ENCODE measurements around the gene RBP3. TPM values are rescaled to one million over a fixed set of nuclear protein-coding genes. Genes with fewer than 3 reads are reported as not detected.

The RBP3 gene
- total RNA-seq, 2 experiments from 2014 or later = not detected

GRCh38 chr10:47318706-47319105 is 29.5 kb upstream of the RBP3 start:
- no peaks in the 10 kb centered on the region for H3K27me3 Mint-ChIP-seq
- no peaks in the 10 kb centered on the region for H3K36me3 Mint-ChIP-seq (ENCODE audit: low read depth)
- H3K27ac Mint-ChIP-seq = no peak overlapping the region
- H3K9me3 Mint-ChIP-seq (ENCODE audit: low read depth) = no peaks in the 10 kb centered on the region
- H3K4me3 Mint-ChIP-seq = no peak overlapping the region
- DNase-seq (no peak), ATAC-seq (no peak)
- CTCF ChIA-PET = interaction anchor here (0.8 to 1.2 kb wide), 2 partner anchors 292 to 294 kb away, joined by 3 to 4 read pairs; no protein-coding TSS in a partner anchor
- no peaks in the 10 kb centered on the region for H3K4me1 Mint-ChIP-seq
- intact Hi-C loops (cut with DNase I, micrococcal nuclease) = no loop called here
- POLR2A ChIA-PET = no interaction called here

- Mint-ChIP-seq H3K27me3 (no peaks in the 10 kb centered on the region), H3K4me3 (no peak overlapping the region), H3K27ac (no peak overlapping the region), H3K9me3 (ENCODE audit: low read depth) (no peaks in the 10 kb centered on the region), H3K4me1 (no peaks in the 10 kb centered on the region), H3K36me3 (ENCODE audit: low read depth) (no peaks in the 10 kb centered on the region)
- ChIA-PET CTCF (interaction anchor here (1.2 to 2.3 kb wide), 3 partner anchors 8 to 295 kb away, joined by 3 to 6 read pairs (median 3); partner anchors contain the start of gene RBP3), POLR2A (no interaction called here)
- intact Hi-C loops (cut with DNase I, micrococcal nuclease) = no loop called here
- ATAC-seq (no peak), DNase-seq (no peak)
Observed at GRCh38 chr10:47319784-47320183, 28.4 kb upstream of the RBP3 start.

- H3K4me3 Mint-ChIP-seq = no peak overlapping the region
Observed at GRCh38 chr10:47320812-47321211, 27.4 kb upstream of the RBP3 start.

GRCh38 chr10:47321521-47322195 is 26.5 kb upstream of the RBP3 start:
- Mint-ChIP-seq H3K27ac (no peak overlapping the region), H3K4me1 (no peaks in the 10 kb centered on the region), H3K27me3 (no peaks in the 10 kb centered on the region), H3K4me3 (no peak overlapping the region), H3K36me3 (ENCODE audit: low read depth) (no peaks in the 10 kb centered on the region), H3K9me3 (ENCODE audit: low read depth) (no peaks in the 10 kb centered on the region)
- CTCF ChIA-PET = interaction anchor here (0.7 to 2.3 kb wide), 3 partner anchors 10 to 22 kb away, joined by 3 to 6 read pairs (median 4); partner anchors contain the start of gene GDF10
- intact Hi-C loops (cut with DNase I, micrococcal nuclease) = no loop called here
- POLR2A ChIA-PET = no interaction called here
- DNase-seq (no peak), ATAC-seq (no peak)

More at GRCh38 chr10:47320812-47321211, 27.4 kb upstream of the RBP3 start:
- Mint-ChIP-seq H3K27me3 (no peaks in the 10 kb centered on the region), H3K36me3 (ENCODE audit: low read depth) (no peaks in the 10 kb centered on the region), H3K27ac (no peak overlapping the region), H3K9me3 (ENCODE audit: low read depth) (no peaks in the 10 kb centered on the region), H3K4me1 (no peaks in the 10 kb centered on the region)
- ATAC-seq (no peak), DNase-seq (no peak)
- POLR2A ChIA-PET = no interaction called here
- CTCF ChIA-PET = interaction anchor here (0.7 to 2.3 kb wide), 3 partner anchors 9 to 21 kb away, joined by 3 to 6 read pairs (median 4); partner anchors contain the start of gene GDF10
- intact Hi-C loops (cut with DNase I, micrococcal nuclease) = no loop called here

GRCh38 chr10:47322300-47323061 is 25.7 kb upstream of the RBP3 start, which contains the start of gene GDF2:
Gene GDF2 (plus strand): TSS chr10:47322454. CDS start chr10:47322669, 215 bp downstream.
- POLR2A ChIA-PET = no interaction called here
- Mint-ChIP-seq H3K9me3 (ENCODE audit: low read depth) (no peaks in the 10 kb centered on the region), H3K4me3 (no peak within 1 kb of the TSS), H3K4me1 (no peaks in the 10 kb centered on the region), H3K27me3 (no peaks in the 10 kb centered on the region), H3K27ac (no peak within 1 kb of the TSS), H3K36me3 (ENCODE audit: low read depth) (no peaks in the 10 kb centered on the region)
- intact Hi-C loops (cut with DNase I, micrococcal nuclease) = no loop called here
- CTCF ChIA-PET = interaction anchor here (0.8 to 1.4 kb wide), 2 partner anchors 10 to 15 kb away, joined by 4 to 6 read pairs; no protein-coding TSS in a partner anchor
- ATAC-seq (no peak), DNase-seq (no peak)

DNA sequence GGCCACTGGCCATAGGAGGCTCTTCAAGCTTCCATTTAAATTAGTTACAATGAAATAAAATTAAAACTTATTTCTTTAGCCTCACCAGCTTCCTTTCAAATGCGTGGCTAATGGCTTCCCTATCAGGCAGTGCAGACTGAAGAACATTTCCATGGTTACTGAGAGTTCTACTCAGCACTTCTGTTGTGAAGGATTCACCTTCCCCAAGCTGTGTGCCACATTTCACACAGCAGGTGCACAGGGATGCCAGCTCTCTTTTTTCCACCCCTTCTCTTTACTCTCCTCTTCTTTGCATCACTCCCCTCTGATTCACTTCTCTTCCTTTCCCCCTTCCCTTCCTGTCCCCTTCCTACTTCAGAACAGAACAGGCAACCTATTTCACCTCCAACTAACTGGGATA is 25.1 kb upstream of the RBP3 start:
- DNase-seq (no peak), ATAC-seq (no peak)
- Mint-ChIP-seq H3K4me1 (no peaks in the 10 kb centered on the region), H3K4me3 (no peak overlapping the region), H3K27me3 (no peaks in the 10 kb centered on the region), H3K9me3 (ENCODE audit: low read depth) (no peaks in the 10 kb centered on the region), H3K27ac (no peak overlapping the region), H3K36me3 (ENCODE audit: low read depth) (no peaks in the 10 kb centered on the region)
- intact Hi-C loops (cut with DNase I, micrococcal nuclease) = no loop called here
- ChIA-PET CTCF (interaction anchor here (0.8 to 1.4 kb wide), 2 partner anchors 11 to 15 kb away, joined by 4 to 6 read pairs; no protein-coding TSS in a partner anchor), POLR2A (no interaction called here)

DNA sequence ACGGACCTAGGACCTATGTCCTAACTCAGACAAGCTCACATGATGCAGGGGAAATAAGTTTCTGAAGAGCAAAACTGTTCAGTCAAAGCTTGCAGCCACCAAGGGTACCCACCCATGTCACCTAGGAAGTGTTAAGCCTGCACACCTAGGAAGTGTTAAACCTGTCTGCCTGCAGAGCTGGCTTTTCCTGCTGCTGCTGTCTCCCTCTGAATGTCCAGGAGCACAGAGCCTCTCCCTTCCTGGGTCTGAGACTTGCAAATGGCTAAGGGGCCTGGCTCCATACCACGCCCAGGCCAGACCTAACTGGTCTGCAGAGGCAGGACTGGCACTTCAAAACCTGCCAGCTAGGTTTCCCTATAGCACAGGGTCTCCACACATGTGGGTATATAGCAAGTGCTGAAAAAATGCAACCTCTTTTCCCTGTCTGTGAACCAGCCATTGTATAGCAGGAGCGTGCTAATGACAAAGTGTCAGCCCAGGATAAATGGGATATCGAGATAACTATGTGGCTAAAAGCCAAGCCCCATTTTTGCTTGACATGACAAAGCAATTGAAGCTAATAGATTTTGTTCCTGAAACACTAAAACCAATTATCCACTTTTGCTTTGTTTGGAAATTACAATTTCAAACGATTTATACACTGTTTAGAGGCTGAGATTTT is 24.4 kb upstream of the RBP3 start:
- Mint-ChIP-seq H3K27ac (no peak overlapping the region), H3K9me3 (ENCODE audit: low read depth) (no peaks in the 10 kb centered on the region), H3K4me3 (no peak overlapping the region), H3K4me1 (no peaks in the 10 kb centered on the region), H3K36me3 (ENCODE audit: low read depth) (no peaks in the 10 kb centered on the region), H3K27me3 (no peaks in the 10 kb centered on the region)
- intact Hi-C loops (cut with DNase I, micrococcal nuclease) = no loop called here
- POLR2A ChIA-PET = no interaction called here
- no peak for ATAC-seq
- DNase-seq = no peak
- CTCF ChIA-PET = interaction anchor here (0.6 to 1.4 kb wide), 5 partner anchors 10 to 331 kb away, joined by 3 to 4 read pairs (median 3); no protein-coding TSS in a partner anchor

DNA sequence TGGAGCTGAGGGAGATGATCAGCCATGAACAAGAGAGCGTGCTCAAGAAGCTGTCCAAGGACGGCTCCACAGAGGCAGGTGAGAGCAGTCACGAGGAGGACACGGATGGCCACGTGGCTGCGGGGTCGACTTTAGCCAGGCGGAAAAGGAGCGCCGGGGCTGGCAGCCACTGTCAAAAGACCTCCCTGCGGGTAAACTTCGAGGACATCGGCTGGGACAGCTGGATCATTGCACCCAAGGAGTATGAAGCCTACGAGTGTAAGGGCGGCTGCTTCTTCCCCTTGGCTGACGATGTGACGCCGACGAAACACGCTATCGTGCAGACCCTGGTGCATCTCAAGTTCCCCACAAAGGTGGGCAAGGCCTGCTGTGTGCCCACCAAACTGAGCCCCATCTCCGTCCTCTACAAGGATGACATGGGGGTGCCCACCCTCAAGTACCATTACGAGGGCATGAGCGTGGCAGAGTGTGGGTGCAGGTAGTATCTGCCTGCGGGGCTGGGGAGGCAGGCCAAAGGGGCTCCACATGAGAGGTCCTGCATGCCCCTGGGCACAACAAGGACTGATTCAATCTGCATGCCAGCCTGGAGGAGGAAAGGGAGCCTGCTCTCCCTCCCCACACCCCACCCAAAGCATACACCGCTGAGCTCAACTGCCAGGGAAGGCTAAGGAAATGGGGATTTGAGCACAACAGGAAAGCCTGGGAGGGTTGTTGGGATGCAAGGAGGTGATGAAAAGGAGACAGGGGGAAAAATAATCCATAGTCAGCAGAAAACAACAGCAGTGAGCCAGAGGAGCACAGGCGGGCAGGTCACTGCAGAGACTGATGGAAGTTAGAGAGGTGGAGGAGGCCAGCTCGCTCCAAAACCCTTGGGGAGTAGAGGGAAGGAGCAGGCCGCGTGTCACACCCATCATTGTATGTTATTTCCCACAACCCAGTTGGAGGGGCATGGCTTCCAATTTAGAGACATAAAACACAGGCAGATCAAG is 22.6 kb upstream of the RBP3 start:
- no peaks in the 10 kb centered on the region for H3K27me3 Mint-ChIP-seq
- CTCF ChIA-PET = no interaction called here
- H3K9me3 Mint-ChIP-seq (ENCODE audit: low read depth) = no peaks in the 10 kb centered on the region
- no peak for ATAC-seq
- no peak overlapping the region for H3K27ac Mint-ChIP-seq
- DNase-seq = no peak
- POLR2A ChIA-PET = no interaction called here
- no peaks in the 10 kb centered on the region for H3K36me3 Mint-ChIP-seq (ENCODE audit: low read depth)
- H3K4me3 Mint-ChIP-seq = no peak overlapping the region
- intact Hi-C loops (cut with DNase I, micrococcal nuclease) = no loop called here
- no peaks in the 10 kb centered on the region for H3K4me1 Mint-ChIP-seq

- no peaks in the 10 kb centered on the region for H3K9me3 Mint-ChIP-seq (ENCODE audit: low read depth)
- no peaks in the 10 kb centered on the region for H3K36me3 Mint-ChIP-seq (ENCODE audit: low read depth)
- ATAC-seq = no peak
- no peak overlapping the region for H3K4me3 Mint-ChIP-seq
- CTCF ChIA-PET = interaction anchor here (0.5 kb wide), 1 partner anchor 35 kb away, joined by 3 read pairs; no protein-coding TSS in a partner anchor
- no peak for DNase-seq
- no peak overlapping the region for H3K27ac Mint-ChIP-seq
- no peaks in the 10 kb centered on the region for H3K27me3 Mint-ChIP-seq
- POLR2A ChIA-PET = no interaction called here
- no peaks in the 10 kb centered on the region for H3K4me1 Mint-ChIP-seq
- intact Hi-C loops (cut with DNase I, micrococcal nuclease) = no loop called here
Observed at GRCh38 chr10:47326306-47326926, 21.7 kb upstream of the RBP3 start.

DNA sequence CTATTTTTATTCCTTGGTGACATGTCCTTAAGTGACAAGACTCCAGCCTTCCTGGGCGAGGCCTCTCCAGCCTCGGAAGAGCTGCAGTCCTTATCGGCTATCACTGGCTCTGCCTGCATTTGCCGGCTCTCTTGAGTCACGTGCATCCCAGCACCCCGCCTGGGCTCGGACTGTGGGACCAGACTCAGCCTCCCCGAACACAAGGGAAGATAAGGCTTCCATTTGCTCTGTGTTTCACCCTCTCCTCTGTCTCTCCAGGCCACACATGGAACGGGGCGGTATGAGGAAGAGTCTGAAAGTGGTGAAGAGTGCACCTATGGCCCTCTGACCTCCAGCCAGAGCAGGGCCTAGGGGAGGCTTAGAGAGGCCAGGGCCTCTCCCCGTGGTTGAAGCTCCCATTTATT is 21.2 kb upstream of the RBP3 start:
- ATAC-seq (no peak), DNase-seq (no peak)
- Mint-ChIP-seq H3K9me3 (ENCODE audit: low read depth) (no peaks in the 10 kb centered on the region), H3K4me3 (no peak overlapping the region), H3K27me3 (no peaks in the 10 kb centered on the region), H3K4me1 (no peaks in the 10 kb centered on the region), H3K27ac (no peak overlapping the region), H3K36me3 (ENCODE audit: low read depth) (no peaks in the 10 kb centered on the region)
- ChIA-PET CTCF (no interaction called here), POLR2A (no interaction called here)
- intact Hi-C loops (cut with DNase I, micrococcal nuclease) = no loop called here

Data from activated CD4-positive, alpha-beta T cell treated with anti-CD3 and anti-CD28 coated beads for 36 hours (primary cell).